CD4-positive, alpha-beta T cell treated with Interleukin-10 for 1 hour (primary cell): ENCODE measurements around the gene PAFAH1B2.
"Not testable (repeated sequence)": the region's sequence is repeated elsewhere in the genome, so short reads cannot be mapped to it uniquely, and the experiment has no call there.

ENCODE experiments used
- DNase-seq: peaks from one replicate; pipeline ENCODE4 v3.0.0-alpha.2; 2020

PAFAH1B2 gene

DNA sequence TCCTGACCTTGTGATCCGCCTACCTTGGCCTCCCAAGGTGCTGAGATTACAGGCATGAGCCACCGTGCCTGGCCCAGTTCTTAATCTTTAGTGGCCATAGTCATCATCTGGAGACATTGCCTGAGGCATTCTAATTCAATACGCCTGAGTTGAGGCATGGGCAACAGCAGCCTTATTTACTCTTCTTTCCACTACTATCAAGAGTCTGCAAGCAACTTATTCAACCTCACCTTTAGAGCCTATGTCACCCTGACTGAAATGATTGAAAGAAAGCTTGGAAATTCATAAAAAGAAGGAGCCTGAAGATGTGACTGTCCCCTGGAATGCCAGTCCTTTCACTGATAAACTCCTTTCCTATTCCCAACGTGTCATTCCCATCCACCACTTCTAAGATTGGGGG is 15.8 kb upstream of the PAFAH1B2 start:
- DNase-seq = no peak

DNA sequence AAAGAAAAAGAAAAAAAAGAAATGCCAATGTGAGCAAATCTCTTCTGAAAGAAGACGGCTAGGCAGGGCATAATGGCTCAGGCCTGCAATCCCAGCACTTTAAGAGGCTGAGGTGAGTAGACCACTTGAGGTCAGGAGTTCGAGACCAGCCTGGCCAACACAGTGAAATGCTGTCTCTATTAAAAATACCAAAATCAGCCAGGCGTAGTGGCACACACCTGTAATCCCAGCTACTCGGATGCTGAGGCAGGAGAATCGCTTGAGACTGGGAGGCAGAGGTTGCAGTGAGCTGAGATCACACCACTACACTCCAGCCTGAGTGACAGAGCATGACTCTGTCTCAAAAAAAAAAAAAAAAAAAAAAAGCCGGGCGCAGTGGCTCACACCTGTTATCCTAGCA is 13.7 kb upstream of the PAFAH1B2 start:
- DNase-seq = not testable (repeated sequence)

DNA sequence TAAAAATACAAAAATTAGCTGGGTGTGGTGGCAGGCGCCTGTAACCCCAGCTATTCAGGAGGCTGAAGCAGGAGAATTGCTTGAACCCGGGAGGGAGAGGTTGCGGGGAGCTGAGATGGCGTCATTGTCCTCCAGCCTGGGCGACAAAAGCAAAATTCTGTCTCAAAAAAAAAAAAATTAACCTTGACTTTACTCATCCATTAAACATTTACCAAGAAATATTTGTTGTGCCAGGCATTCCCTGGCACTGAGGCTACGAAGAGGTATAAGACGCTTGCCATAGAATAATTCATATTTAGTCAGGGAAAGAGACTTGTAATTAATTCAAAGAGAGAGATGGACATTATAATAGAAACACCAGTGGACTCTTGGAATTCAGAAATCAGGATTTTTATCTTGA is 13.2 kb upstream of the PAFAH1B2 start:
- no peak for DNase-seq

- no peak for DNase-seq
These were observed 9.7 kb upstream of the PAFAH1B2 start for GRCh38 chr11:117134431-117134830.

- DNase-seq = not testable (repeated sequence)
These were observed 9.1 kb upstream of the PAFAH1B2 start for GRCh38 chr11:117134979-117135378.

- not testable (repeated sequence) for DNase-seq
These were observed 6.6 kb upstream of the PAFAH1B2 start for GRCh38 chr11:117137223-117138086.

DNA sequence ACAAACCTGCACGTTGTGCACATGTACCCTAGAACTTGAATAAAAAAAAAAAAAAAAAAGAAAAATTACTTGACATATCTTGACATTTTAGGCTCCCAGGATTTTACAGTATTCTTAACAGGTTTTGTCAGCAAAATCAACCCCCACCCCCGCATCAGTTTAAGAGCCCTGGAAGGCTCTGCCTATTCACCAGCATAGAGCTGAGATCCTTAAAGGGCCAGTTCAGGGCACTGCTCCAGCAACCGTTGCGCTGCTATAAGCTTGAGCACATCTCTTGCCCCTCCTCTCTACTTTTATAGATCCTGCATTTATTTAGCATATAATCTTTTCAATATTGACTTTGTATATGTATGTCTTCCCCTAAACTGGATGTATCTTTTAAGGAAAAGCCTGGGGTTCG is 697 bp upstream of the PAFAH1B2 start:
- DNase-seq = peak; percentile 19

DNA sequence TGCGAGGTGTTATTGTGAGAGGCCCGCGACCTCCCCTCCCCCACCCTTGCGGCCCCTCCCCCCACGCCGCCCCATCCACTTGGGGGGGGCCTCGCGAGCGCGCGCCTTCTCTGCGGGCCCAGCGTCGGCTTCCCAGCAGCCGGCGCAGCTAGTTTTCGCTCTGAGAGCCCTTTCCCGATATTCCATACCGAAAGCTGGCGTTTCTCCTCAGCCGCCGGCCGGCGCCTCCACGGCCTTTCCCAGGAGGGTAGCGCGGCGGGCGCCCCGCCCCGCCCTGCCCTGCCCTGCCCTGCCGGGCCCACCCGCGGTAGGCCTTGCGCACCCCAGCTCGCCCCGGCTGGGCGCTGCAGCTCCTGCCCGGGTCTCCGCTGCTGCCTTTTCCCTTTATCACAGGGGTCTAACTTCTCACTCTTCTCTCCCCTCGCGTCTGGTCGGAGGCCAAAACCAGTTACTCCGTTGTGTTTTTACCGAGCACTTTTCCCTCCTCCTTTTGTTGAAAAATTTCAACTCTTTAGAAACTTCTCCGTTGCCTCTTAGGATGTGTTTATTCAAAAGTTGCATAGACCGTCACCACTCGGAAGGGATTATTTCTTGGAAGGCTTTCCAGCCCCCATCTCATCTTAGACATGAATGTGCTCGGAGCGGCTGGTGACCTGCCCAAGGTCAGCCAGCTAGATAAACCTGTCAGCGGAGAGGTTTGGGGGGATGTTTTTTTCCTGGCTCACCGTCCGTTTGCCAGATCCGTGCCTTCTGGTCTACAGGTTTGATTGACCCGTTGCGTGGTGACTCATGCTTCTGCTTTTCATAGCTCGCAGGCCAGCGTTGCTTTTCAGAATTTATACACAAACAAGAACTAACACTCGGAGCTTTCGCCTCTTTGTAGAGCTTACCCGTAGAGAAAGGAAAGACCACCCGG is 648 bp downstream of the PAFAH1B2 start:
- peak; percentile 17 for DNase-seq

DNA sequence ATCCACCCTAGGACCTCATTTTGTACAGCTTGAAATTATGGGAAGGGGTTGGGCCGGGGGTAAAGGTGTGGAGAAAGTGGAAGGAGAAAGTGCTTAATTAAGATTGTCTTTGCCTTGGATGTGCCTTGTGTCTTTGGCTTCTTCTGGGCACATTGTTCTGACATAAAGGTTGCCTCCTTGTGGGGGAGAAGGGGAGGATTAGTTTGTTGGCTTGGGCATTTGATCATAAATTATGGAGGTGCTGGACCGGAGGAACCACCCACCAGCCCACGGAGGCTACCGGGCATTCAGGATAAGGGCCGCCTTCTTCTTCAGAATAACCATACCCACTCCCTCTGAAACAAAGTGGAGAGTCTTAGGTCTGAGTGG is 1.3 kb downstream of the PAFAH1B2 start:
- peak; percentile 35 for DNase-seq

DNA sequence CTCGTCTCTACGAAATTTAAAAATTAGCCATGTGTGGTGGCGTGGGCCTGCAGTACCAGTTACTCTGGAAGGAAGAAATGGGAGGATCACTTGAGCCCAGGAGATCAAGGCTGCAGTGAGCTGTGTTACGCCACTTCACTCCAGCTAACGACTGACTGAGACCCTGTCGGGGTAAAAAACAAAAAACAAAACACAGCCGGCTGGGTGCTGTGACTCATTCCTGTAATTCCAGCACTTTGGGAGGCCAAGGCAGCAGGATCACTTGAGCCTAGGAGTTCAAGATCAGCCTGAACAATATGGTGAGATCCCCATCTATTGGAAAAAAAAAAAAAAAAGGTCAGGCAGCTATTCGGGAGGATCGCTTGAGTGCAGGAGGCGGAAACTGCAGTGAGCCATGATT is 2.4 kb downstream of the PAFAH1B2 start:
- DNase-seq = no peak

- DNase-seq = no peak
These were observed 8.0 kb downstream of the PAFAH1B2 start for GRCh38 chr11:117152066-117152465.

DNA sequence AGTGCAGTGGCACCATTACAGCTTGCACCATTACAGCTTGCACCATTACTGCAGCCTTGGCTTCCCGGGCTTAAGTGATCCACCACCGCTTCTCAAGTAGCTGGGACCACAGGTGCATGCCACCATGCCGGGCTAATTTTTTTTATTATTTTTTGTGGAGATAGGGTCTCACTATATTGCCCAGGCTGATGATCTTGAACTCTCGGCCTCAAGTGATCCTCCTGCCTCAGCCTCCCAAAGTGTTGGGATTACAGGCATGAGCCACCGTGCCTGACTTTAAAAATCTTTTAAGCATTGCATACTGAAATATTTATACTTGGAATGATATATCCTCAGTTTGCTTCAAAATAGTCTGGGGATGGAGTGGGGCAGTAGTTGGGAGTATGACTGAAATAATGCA is 10.4 kb downstream of the PAFAH1B2 start:
- no peak for DNase-seq

DNA sequence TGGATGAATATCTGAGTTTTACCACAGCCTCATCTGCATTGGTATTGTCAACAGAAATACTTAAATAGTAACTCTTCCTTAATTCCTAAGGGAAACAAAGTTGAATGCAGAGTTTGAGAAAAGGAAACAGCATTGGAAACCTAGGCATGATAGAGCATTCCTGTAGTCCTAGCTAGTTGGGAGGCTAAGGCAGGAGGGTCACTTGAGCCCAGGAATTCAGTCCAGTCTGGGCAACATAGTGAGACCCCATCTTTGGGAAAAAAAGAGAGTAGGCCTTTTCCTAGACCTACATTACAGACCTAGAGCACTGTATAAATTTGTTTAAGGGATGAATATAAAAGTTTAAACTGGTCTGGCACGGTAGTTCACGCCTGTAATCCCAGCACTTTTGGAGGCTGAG is 13.4 kb downstream of the PAFAH1B2 start:
- no peak for DNase-seq

GRCh38 chr11:117159892-117160291 is 15.8 kb downstream of the PAFAH1B2 start:
- DNase-seq = no peak

- no peak for DNase-seq
These were observed 16.7 kb downstream of the PAFAH1B2 start for GRCh38 chr11:117160826-117161225.

DNA sequence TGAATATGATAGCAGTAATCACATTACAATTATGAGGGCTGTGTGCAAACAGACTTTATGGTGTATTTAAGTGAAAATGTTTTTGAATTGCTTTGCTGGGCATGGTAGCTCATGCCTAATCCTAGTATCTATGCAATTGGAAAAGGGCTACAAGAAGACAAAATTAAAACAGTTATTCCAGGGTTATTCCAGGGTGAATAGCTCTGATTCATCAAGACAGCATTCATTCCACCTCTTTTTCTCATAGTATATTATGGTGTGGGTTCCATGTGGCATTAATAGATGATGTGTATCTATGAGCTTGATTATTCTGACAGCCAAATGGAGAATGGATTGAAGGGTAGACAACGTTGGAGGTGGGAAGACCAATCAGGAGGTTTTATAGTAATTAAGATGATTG is 22.4 kb downstream of the PAFAH1B2 start:
- DNase-seq = no peak

DNA sequence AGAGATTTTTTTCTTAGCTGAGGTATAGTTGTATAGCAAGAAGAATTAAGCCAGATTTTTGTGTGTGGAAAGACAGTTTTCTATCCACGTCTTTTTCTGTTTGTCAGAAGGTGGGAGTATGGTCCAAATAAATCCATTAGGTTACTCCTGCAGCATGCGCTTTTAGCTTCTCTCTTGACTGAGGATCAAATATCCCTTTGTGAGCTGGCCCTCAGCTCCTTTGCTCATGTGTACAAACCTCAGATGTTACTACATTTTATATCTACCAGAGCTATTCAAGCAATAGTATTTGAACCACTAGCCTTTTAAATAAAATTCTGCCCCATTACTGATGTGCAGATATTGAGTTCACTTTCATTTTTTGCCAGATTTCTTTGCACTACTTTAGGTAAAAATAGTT is 25.6 kb downstream of the PAFAH1B2 start:
- DNase-seq = no peak

GRCh38 chr11:117170210-117170609 is 26.1 kb downstream of the PAFAH1B2 start:
- DNase-seq = no peak

- DNase-seq = no peak
These were observed 26.9 kb downstream of the PAFAH1B2 start for GRCh38 chr11:117171007-117171403.

- no peak for DNase-seq
These were observed 27.4 kb downstream of the PAFAH1B2 start for GRCh38 chr11:117171404-117172061.

DNA sequence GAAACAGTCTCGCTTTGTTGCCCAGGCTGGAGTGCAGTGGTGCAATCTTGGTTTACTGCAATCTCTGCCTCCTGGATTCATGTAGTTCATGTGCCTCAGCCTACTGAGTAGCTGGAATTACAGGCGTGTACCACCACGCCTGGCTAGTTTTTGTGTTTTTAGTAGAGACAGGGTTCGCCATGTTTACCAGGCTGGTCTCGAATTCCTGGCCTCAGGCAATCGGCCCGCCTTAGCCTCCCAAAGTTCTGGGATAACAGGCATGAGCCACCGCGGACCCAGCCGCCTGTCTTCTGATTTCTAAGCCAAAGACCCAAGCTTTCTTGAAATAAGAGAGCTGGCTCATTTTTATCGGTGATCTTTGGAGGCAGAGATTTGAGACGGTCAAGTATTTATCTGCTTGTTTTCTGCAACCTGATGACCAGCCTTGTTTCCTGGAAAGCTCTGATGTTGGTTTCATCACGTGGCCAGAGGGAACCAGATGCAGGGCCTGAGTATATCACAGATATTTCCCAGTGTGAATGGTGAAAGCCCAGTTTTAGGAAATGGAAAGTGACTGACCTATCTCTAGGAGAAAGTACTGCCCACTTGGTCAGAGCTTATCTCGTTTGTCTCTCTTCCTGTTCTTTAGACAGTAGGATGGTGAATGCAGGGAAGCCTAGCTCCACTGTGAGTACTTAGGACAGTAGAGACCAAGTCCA is 28.8 kb downstream of the PAFAH1B2 start:
- DNase-seq = no peak

- DNase-seq = no peak
These were observed 31.0 kb downstream of the PAFAH1B2 start for GRCh38 chr11:117175104-117175503.

DNA sequence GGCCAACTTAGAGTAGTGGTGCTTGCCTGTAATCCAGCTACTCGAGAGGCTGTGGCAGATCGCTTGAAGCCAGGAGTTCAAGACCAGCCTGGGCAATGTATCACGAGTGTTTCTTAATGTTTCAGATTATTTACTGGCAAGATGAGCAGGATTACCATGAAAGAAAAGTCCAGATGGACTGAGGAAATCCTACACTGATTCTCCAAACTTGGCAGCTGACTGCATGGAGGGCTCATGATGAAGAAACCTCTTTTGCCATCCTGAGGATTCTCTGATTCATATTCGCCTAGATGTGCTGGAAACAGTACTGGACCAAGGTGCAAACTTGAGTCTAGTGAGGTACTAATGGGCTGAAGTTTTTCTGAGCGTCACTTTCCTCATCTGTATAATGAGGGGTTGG is 31.7 kb downstream of the PAFAH1B2 start:
- no peak for DNase-seq
